Femur (tissue), 1 donor: ENCODE measurements around the gene NPTXR.

Experiments
- DNase-seq: peaks from one replicate; pipeline ENCODE4 v3.0.0-alpha.2; 2017

The NPTXR gene

DNA sequence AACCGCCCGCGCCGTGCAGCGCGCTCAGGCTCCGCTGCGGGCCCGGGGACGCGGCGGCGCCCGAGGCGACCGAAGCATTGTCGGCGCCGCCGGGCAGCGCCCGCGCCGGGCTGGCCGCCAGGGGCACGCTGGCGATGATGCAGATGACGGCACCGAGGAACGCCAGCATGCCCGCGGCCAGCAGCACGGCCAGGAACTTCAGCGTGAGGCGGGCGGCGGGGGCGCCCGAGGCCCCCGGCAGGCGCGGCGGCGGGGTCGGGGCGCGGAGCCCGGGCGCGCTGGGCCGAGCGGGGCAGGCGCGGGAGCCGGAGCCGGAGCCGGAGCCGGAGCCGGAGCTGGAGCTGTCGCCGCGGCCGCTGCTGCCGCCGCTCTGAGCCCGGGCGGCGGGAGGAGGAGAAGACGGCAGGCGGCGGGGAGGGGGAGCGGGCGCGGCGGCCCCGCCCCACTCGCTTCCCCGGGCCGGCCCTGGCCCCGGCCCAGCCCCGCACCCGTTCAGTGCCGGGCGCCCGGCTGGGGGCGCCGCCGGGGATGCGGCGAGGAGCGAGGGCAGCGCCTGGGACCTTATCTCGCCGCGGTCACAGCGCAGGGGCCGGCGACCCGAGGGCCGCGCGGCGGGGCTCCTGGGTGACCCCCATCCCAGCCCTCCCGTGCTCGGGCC, at the start of gene NPTXR:
TSS of gene NPTXR (minus strand) at position 372 of the 658 bp plus-strand sequence.
- DNase-seq = peak; percentile 72

DNA sequence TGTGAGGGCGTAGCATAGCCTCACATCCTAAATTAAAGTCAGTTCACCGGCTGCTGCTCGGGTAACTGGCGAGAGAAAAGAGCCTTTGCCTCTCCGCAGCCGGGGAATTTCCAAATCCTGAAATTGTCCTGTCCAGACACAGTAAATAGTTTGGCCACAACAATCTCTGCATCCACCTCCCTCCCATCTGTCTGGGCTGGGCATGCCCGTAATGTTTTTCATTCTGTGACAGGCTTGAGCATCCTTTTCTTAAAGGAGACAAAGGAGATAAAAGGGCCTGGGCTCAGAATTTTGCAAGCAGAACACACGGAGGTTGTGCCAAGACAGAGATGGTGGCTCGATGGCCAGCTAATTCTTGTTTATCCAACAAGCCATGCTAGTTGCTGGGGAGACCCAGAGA, 47.4 kb upstream of the NPTXR start:
- DNase-seq = no peak

DNA sequence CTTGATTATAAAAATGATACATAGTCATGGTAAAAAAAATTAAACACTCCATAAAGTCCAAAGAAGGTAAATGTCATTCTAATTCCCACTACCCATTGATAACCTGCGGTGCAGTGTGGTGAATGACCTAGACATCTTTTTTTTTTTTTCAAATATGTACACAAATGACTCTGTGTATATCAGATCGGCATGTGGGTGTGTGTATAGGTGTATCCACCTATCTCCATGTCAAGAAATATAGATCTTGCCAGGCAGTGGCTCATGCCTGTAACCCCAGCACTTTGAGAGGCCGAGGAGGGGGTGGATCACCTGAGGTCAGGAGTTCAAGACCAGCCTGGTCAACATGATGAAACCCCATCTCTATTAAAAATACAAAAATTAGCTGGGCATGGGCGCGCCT, 46.5 kb upstream of the NPTXR start:
- no peak for DNase-seq

DNA sequence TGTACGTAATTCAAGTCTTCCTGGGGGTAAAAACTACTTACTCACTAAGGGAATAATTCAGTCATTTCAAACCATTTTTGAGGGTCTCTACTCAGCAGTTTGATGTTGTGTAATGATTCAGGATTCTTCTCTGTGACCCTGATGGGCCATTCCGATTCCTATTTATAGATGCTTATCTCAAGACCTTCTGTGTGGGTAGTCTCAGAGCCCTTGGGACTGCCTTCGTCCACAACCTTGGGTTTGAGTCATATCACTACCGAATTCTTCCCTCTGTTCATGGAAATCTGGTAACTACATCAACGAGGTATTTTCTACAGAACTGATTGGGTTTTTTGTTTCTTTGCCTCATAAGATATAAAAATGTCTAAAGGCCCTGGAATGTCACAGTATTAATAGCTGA, 42.5 kb upstream of the NPTXR start:
- DNase-seq = no peak

DNA sequence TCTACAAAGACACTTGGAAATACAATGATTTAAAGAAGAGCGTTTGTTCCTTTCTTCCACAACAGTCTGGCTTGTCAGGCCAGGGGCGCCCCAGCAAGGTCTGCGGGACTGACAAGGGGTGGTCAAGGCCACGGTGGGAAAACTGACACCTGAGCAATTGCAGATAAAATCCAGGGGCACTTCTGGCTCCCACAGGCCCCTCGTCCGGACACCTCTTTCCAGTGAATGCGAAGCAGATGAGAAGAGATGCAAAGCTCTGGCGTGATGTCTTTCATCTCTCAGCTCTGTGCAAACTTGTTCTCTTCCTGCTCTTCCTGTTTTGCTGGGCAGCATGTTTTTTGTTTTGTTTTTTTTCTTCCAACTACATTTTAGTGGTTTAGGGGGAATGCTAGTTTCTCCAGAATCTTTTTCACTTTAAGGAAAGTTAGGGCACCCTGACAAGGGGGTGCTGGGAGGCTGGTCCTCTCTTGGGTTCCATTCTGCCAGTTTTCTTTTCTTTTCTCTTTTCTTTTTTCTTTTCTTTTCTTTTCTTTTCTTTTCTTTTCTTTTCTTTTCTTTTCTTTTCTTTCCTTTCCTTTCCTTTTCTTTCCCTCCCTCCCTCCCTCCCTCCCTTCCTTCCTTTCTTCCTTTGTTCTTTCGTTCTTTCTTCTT, 39.3 kb upstream of the NPTXR start:
- DNase-seq = no peak

DNA sequence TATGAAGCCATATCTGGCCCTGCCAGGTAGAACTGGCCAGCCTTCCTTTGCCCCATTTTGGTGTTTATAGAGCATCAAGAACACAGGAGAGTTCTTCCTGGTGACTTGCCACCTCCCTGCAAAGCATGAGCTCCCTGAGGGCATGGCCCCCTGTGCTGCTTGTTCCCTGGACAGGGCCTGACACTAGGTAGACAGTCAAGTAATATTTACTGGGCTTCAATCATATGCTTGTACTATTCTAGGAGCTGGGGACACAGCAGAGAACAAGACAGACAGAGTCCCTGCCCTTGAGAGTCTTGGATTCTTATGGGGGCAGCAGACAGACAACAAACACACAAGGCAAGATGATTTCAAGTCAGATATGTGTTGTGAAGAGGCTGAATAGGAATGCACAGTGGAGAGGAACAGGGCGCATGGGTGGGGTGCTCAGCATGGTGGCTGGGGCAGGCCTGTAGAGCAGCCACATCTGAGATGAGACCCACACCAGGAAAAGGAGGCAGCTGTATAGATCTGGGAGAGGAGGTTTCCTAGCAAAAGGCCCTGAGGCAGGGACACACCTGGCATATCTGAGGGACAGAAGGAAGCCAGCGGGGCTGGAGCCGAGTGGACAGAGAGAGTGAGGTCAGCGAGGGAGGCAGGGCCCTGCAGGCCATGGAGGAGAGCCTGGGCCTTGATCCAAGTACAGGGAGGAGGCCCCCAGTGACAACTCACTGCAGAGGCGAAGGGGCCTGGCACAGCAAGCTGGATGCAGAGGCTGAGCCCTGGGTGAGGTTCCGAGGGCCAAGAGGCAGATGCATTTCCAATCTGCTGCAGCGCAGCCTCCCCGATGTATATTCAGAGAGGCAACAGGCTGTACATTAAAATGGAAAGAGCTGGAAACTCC, 38.4 kb upstream of the NPTXR start:
- DNase-seq = peak; percentile 63

DNA sequence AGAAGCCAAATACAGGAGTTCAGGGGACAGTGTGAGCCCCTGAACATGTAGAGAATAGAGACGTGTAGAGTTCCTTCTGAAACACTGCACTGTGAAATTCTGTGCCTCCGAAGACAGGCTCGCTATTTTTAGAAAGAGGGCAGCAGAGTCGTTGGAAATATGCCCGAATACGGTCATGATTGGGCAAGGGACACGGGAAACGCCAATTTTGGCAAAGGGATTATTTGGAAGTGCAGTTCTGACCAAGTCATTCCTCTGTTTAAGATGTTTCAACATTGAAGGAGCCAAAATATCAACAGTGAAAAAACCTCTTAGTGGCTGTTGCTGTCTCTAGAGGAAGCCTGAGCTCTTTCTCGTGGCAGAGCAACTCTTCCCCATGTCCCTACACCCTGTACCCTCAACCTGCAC, 37.6 kb upstream of the NPTXR start:
- peak; percentile 81 for DNase-seq

DNA sequence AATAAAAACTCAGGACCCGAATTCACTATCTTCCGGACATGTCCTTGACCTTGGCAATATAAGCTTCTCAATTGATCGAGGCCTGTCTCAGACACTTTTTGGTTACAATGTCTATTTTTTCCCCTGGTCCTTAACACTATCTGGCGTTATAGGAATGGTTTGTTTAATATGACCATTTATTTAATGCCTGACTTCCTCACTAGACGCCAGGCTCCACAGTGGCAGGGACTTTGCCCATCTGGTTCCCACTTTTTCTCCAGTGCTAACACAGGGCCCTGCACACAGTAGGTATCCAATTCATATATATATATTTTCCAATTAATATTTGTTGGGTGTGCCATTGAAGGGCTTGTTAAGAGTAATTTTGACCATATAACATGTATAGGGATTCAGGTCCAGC, 36.1 kb upstream of the NPTXR start:
- DNase-seq = no peak

DNA sequence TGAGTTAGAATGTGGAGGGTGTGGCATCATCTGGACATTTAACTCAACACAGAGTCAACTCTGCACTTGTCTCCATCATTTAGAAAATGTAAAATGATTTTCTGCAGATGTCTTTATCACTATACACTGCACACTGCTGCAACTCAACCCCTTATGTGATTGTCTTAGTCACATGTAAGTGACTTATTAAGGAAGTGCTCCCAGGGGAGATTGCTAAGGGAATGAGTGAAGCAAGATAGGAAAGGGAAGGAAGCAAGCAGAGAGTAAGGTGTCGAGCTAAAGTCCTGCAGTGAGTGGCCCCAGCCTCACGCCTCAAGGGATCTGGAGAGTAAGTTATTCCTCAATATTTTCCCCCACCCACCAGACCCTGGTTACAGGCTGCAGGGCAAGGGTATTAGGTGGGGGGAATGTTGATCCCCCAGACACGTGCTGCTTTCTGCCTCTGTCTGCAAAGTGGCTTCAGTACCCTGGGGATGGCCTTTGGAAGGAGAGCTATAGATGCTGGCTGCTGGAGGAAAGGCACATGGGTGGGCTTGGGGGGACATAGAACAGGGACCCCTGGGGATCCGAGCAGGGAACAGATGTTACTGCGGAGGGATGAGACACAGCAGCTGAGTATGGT, 35.4 kb upstream of the NPTXR start:
- no peak for DNase-seq

DNA sequence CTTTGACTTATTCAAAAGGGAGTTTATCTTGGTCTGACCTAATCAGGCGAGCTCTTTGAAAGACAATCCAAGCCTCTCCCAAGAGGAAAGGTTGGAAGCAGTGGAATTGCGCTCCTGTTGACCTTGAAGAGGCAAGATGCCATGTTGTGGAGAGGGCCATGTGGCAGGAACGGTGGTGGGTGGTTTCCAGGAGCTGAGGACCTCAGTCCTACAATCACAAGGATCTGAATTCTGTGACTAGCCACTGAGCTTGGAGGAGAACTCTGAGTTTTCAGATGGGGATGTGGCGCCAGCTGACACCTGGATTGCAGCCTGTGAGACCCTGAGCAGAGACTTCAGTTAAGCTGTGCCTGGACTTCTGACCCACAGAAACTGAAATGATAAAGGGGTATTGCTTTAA, 34.2 kb upstream of the NPTXR start:
- DNase-seq = no peak

DNA sequence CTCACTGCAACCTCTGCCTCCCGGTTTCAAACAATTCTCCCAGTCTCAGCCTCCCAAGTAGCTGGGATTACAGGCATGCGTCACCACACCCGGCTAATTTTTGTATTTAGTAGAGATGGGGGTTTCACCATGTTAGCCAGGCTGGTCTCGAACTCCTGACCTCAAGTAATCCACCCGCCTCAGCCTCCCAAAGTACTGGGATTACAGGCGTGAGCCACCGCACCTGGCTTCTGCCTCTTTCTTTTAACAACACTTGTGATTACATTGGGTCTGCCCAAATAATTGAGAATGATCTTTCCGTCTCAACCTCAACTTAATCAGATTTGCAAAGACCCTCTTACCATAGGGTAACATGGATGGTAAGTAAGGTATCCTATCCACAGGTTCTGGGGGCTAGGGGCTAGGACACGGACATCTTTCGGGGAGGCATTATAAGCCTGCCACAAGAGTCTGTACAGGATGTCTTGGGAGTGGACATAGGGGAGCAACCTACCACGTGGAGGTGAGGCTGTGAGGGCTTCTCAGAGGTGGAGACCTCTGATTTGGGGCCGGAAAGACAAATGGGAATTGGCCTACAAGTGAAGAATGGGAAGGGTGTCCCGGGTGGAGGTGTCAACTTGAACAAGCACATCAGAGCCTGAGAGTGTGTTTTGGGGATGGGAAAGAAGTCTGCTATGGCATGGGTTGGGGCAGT, 30.8 kb upstream of the NPTXR start:
- DNase-seq = no peak

DNA sequence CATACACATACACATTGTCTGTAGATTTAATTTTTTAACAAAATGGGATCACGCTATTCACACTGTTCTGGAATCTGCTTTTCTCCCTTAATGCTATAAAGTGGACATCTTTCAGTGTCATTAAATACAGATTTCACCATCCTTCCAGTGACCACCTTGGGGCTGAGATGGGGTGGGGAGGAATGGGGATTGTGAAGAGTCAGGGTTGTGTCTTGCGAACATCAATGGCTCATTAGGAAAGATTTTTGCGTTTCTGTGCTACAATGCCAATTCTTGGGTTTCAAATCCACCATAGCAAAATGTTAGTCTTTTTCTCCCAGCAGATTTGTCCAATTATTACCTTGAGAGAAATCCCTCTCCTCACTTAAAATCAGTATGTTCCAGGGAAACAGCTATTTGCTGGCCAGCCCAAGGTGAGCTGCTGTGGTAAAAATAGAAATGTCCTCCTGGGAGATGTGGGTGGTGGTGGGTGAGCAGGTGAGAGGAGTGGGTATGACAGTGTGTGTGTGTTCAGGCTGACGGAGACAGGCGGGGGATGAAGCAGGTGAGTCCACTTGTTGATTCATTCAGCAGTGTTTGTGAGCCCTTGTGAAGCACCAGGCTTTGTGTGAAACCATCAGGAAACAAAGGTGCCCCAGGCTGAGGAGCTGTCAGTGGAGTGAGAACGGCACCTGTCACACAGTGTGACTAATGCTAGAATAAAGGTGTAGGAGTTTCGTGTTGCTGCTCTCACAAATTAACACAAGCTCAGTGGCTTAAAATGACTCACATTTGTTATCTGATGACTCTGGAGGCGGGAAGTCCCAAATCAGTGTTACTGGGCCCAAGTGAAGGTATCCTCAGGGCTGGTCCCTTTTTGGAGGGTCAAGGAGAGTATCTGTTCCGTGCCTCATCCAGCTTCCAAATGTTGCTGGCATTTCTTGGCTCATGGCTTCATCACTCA, 29.9 kb upstream of the NPTXR start:
- no peak for DNase-seq

DNA sequence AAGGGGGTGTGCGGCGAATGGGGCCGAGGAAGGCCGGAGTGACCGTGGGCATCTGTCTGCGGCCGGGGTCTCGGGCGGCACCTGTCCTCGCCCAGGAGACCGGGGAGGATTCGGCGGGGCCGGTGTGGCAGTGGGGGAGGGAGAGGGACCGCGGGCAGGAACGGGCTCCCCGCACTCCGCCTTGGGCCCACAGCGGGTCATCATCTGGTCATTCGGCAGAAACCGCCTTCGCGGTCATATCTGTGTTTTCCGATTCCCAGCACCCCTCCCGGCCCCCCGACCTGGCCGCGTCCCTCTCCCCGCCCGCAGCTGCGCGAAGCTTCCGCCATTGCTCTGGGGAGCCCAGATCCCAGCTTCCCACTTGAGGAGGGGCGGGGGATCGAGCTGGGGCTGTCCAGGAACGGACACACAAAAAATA, 29.0 kb upstream of the NPTXR start:
- DNase-seq = peak; percentile 89

DNA sequence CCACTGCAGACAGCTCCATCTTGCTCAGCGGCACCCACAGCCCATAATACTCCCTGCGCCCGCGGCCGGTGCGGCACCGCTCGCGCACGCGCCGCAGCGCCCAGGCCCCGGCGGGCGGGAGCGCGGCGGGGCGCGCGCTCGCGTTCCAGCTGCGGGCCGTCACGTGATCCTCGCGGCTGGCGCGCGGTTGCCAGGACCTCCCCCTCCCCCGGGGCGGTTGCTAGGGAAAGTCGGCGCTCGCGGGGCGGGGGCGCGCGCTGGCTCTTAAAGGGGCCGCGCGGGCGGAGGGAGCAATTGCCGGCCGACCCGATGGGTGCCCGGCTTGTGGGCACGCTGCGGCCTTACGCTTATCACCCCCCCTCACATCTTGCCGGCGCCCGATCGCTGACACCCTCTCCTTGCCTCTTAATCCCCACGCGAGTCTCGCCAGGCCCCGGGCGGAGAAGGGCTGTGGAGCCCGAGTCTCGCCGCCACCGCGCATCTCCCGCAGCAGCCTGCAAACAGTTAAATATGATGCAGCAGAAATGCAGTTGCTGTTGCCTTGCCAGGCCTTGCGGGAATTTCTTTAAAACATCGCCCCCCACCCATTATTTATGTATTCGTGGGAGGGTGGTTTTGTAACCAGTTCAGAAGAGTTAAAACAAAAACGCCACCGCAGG, 28.5 kb upstream of the NPTXR start, which contains the start of gene CBX6:
TSS of gene CBX6 (minus strand) at position 45 of the 659 bp plus-strand sequence. CDS start at position 19, 26 bp downstream.
- peak; percentile 97 for DNase-seq

DNA sequence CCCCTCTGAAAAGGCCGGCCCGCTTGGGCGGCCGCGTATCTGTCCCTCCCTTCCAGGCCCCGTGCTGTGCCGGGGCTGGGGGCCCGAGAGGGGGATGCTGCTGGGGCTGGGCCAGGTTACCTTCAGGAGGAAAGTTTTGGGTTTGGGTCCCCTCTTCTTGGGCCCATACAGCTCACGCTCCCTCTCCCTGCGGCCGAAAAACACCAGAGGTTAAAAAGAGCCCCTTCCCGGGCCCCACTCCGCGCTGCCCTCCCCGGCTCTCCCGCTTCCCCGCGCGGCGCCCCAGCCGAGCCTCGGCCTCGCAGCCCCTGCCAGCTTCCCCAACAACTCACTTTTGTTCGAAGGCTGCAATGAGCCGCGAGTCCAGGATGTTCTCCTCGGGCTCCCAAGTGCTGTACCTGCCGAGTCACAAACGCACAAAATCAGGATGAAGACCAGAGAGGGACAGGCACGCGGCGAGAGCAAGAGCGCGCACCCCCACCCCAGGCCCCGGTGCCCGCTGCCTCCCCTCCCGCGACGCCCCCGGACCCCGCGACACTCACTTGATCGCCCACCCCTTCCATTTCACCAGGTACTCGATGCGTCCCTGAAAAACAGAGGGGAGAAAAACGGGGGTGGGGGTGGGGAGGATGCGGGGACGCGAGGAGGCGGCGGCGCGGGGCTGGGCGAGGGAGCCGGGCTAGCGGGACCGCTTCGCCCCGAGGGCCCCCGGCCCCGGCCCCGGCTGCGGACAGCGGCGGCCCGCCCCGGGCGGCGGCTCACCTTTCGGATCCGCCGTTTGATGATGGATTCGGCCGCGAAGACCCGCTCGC, 27.7 kb upstream of the NPTXR start:
- DNase-seq = peak; percentile 55

DNA sequence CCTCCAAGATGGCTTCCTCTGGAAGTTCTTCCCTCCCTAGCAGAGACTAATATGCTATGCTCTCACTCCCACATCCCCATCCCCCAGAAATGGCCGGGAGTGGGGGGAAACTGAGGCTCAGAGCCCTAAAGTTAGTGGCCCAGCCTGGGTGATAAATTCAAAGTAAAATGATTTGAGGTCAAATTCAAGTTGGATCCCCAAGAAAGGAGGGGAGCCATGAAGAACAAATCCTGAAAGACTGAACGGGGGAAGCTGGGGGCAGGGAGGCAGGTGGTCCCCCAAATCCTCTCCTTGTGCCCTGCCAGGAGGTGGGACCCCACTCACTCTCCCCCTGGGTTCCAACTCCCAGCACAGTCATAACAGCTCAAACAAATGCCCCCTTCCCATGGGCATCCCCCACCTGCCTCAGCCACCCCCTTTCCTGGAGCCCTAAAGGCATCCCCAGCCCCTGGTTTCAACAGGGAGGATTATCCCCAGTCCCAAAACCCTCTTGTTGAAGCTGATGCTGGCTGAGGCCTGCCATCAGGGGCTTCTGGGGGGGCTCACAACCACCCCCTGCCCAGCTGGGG, 27.0 kb upstream of the NPTXR start:
- DNase-seq = no peak

DNA sequence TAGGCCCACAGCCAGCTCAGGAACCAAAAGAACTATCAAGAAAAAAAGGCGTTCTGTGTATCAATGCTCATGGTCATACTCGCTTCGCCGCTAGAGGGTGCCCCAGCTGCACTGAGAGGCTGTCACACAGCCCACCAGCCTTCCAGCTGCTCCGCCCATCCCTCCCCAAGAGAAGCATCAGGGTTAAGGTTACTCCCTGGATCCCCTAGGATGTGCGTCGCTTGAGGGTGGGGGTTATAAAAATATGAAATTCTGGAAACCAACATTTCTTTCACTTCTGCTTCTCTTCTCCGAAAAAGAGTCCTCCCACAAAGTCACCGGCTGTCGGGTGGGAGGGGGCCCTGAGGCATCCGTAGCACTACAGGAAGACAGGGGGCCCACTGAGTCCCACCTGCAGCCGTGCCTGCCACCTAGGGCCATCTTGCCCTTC, 26.5 kb upstream of the NPTXR start:
- peak; percentile 89 for DNase-seq

DNA sequence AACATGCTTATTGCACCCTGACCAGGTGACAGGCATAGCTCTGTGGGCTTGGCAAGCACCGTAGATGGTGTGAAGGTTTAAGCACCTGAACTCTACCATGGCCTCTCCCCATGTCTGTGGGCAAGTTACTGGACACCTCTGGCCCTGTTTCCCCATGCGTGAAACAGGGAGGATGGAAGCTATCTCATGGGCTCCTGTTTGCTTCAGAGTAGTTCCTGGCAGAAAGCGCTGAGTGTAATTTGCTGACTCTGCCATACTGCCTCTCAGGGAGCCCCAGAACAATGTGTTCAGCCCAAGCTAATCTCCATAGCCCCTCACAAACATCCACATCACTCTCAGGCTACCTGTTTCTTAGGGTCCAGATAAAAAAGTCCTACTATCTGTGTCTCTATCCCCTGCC, 25.8 kb upstream of the NPTXR start:
- DNase-seq = no peak

DNA sequence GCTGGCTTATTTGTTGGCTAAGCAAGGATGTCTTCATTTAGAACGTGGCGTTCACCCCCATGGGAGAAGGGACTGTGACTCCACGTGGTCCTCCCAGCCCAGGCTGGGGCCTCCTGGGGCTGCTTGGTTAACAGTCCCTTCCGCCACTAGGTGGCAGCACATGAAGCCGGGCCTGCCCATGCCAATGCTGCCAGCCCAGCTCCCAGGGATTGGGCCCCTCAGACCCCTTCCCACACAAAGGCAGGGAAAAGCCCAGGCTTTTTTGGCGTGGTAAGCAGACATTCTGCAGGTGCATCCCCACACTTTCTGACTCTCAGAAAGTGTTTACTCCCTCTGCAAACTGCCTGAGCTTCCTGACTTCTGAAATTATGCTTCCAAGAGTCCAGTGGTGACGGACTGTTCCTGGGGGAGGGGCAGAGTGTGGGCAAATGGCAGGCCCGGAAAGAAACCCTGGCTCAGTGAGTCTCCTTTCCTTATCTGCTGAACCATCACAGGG, 25.1 kb upstream of the NPTXR start:
- peak; percentile 82 for DNase-seq
